ENCODE measurements around the gene SHROOM2.

Gene SHROOM2

GRCh38 chrX:9790866-9791265 lies 4.6 kb downstream of the SHROOM2 start:
- no peaks in the 10 kb centered on the region for H3K79me2 ChIP-seq (ENCODE audit: low read length)
- H3K4me3 ChIP-seq (ENCODE audit: low read length), result no peak overlapping the region
- H3K9me2 ChIP-seq (replicated peaks; ENCODE audit: insufficient read depth, low read length), result no peaks in the 10 kb centered on the region
- DNase-seq, result no peak
- TF ChIP-seq EZH2 (optimal IDR thresholded peaks at IDR 0.05; ENCODE audit: low read depth, low read length) (no peak), CTCF (IDR thresholded peaks at IDR 0.05; ENCODE audit: low read length) (no peak), EZH2phosphoT487 (IDR thresholded peaks at IDR 0.05; ENCODE audit: low read length) (no peak)
- H3K4me2 ChIP-seq (ENCODE audit: low read depth, low read length), result no peak overlapping the region
- H3K4me1 ChIP-seq (ENCODE audit: low read length), result no peaks in the 10 kb centered on the region
- no peaks in the 10 kb centered on the region for H3F3A ChIP-seq (ENCODE audit: insufficient read depth, low read length)
- no peaks in the 10 kb centered on the region for H3K36me3 ChIP-seq (replicated peaks; ENCODE audit: insufficient read depth, low read length)
- peaks cover 15% of the 10 kb centered on the region for H3K27me3 ChIP-seq (replicated peaks; ENCODE audit: insufficient read depth, low read length)
- no peak overlapping the region for H3K9ac ChIP-seq (ENCODE audit: low read length)
- no peaks in the 10 kb centered on the region for H3K9me3 ChIP-seq (replicated peaks; ENCODE audit: insufficient read depth, low read length)
- no peaks in the 10 kb centered on the region for H4K20me1 ChIP-seq (ENCODE audit: insufficient read depth, low read length)
- no peak overlapping the region for H3K27ac ChIP-seq (ENCODE audit: low read length)
- no peak overlapping the region for H2AFZ ChIP-seq (ENCODE audit: low read length)

DNA sequence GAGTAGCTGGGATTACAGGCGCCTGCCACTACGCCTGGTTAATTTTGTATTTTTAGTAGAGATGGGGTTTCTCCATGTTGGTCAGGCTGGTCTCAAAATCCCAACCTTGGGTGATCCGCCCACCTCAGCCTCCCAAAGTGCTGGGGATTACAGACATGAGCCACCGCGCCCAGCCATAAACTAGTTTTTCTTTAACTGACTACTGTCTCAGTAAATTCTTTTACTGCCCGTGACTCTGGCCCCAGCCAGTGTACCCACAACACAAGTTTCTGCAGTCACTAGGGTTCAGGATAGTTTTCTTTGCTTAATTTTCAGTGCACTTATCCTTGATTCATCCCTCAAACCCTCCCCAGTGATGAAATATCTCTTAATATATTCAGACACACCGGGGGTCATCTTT lies 8.3 kb downstream of the SHROOM2 start:
- TF ChIP-seq CTCF (IDR thresholded peaks at IDR 0.05; ENCODE audit: low read length) (no peak), EZH2 (optimal IDR thresholded peaks at IDR 0.05; ENCODE audit: low read depth, low read length) (no peak), EZH2phosphoT487 (IDR thresholded peaks at IDR 0.05; ENCODE audit: low read length) (no peak)
- Histone ChIP-seq H3K9me2 (replicated peaks; ENCODE audit: insufficient read depth, low read length) (no peaks in the 10 kb centered on the region), H3K79me2 (ENCODE audit: low read length) (no peaks in the 10 kb centered on the region), H3K4me1 (ENCODE audit: low read length) (no peaks in the 10 kb centered on the region), H4K20me1 (ENCODE audit: insufficient read depth, low read length) (no peaks in the 10 kb centered on the region), H3K36me3 (replicated peaks; ENCODE audit: insufficient read depth, low read length) (no peaks in the 10 kb centered on the region), H3F3A (ENCODE audit: insufficient read depth, low read length) (no peaks in the 10 kb centered on the region), H3K4me3 (ENCODE audit: low read length) (no peak overlapping the region), H3K27ac (ENCODE audit: low read length) (no peak overlapping the region), H3K9ac (ENCODE audit: low read length) (no peak overlapping the region), H2AFZ (ENCODE audit: low read length) (no peak overlapping the region), H3K4me2 (ENCODE audit: low read depth, low read length) (no peak overlapping the region), H3K9me3 (replicated peaks; ENCODE audit: insufficient read depth, low read length) (no peaks in the 10 kb centered on the region), H3K27me3 (replicated peaks; ENCODE audit: insufficient read depth, low read length) (no peaks in the 10 kb centered on the region)
- DNase-seq, result no peak

DNA sequence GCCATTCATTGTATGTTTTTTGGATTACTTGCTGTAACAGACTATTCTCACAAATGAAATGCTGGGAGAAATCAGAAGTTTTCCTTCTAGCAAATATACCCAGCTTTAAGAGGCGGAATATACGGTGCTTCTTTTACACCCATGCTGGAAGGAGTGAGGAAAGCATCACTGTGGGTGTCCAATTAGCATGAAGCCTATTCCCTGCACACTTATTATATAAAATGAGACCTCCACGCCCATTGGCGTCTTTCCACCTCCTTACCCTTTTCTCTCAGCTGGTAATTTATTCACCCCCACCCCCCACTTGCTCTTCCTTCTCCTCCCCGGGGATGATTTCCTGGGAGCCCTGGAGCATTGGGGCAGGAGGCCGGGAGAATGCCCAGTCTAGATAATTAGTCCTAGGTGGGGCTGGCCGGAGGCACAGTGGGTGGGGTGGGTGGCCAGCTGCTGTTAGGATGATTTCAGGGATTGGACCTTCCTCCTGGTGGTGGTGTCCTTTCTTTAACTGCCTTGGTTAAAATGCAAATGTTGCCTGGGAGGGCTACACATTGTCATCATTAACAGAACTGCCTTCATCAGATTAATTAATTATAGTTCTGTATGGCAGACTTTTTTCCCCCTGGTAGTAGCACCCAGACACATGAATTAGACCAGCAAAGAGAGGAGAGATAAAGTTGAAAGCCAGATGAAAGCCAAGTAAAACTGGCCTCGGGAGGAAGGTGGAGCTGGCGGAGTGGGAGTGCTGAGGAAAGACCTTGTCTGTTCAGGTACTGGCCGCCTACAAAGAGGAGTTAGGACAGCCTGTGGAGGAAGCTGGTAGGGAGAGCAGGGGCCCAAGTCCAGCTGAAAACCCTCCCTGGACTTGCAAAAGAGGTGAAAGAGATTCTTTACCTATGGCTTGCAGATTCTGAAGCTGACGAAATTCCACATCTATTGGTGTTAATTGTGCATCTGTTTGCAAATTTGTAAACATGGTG lies 11.4 kb downstream of the SHROOM2 start:
- H3K27ac ChIP-seq (ENCODE audit: low read length), result no peak overlapping the region
- no peaks in the 10 kb centered on the region for H3K9me2 ChIP-seq (replicated peaks; ENCODE audit: insufficient read depth, low read length)
- H3K9me3 ChIP-seq (replicated peaks; ENCODE audit: insufficient read depth, low read length), result no peaks in the 10 kb centered on the region
- TF ChIP-seq EZH2phosphoT487 (IDR thresholded peaks at IDR 0.05; ENCODE audit: low read length) (no peak), CTCF (IDR thresholded peaks at IDR 0.05; ENCODE audit: low read length) (no peak), EZH2 (optimal IDR thresholded peaks at IDR 0.05; ENCODE audit: low read depth, low read length) (no peak)
- H3K4me1 ChIP-seq (ENCODE audit: low read length), result no peaks in the 10 kb centered on the region
- H4K20me1 ChIP-seq (ENCODE audit: insufficient read depth, low read length), result no peaks in the 10 kb centered on the region
- no peaks in the 10 kb centered on the region for H3F3A ChIP-seq (ENCODE audit: insufficient read depth, low read length)
- no peak overlapping the region for H3K9ac ChIP-seq (ENCODE audit: low read length)
- no peaks in the 10 kb centered on the region for H3K27me3 ChIP-seq (replicated peaks; ENCODE audit: insufficient read depth, low read length)
- no peak overlapping the region for H3K4me2 ChIP-seq (ENCODE audit: low read depth, low read length)
- no peak overlapping the region for H2AFZ ChIP-seq (ENCODE audit: low read length)
- H3K36me3 ChIP-seq (replicated peaks; ENCODE audit: insufficient read depth, low read length), result no peaks in the 10 kb centered on the region
- no peak overlapping the region for H3K4me3 ChIP-seq (ENCODE audit: low read length)
- DNase-seq, result no peak
- no peaks in the 10 kb centered on the region for H3K79me2 ChIP-seq (ENCODE audit: low read length)
